ENCODE results near the gene GHITM. TPM values are rescaled to one million over a fixed set of nuclear protein-coding genes. Genes with fewer than 3 reads are reported as not detected.
A peak's percentile ranks its signal among the peaks of the same experiment; 100 is the strongest.

The GHITM gene
- total and polyA plus RNA-seq, 2 of the 13 experiments (the other 11 are each of a cell fraction or from before 2014, with no cell fraction given): 163 to 212 TPM

DNA sequence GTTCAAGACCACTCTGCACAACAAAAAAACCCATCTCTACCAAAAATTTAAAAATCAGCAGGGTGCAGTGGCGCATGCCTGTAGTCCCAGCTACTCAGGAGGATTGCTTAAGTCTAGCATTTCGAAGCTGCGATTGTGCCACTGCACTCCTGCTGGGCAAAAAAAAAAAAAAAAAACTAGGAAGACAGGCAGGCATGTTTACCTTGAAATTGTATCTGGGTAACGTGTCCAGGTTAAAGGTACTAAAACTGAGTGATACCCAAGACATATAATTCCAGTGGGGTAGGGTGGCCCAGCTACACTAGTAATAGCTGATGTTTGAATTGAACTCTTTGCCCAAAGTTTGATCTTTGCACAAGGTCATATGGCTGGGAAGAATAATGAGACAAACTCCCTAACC, 16.2 kb downstream of the GHITM start:
- no peak for TF ChIP-seq ZMYM4 (CRISPR knock-in tag; IDR thresholded peaks at IDR 0.05)
- FAIRE-seq (no peak), ATAC-seq (no peak), DNase-seq (ENCODE audit: low spot score) (no peak)
- Histone ChIP-seq H4K20me1 (ENCODE audit: insufficient read depth, low read length) (no peaks in the 10 kb centered on the region), H3K79me2 (ENCODE audit: insufficient read depth, low read length) (no peaks in the 10 kb centered on the region), H3K4me1 (ENCODE audit: insufficient read depth, low read length) (0 out of 2 replicates have a peak, but pooled peaks cover 2% of the 10 kb centered on the region), H3K9me3 (ENCODE audit: low read length) (no peaks in the 10 kb centered on the region), H3K4me2 (ENCODE audit: low read depth, low read length) (no peak overlapping the region), H3K4me3 (replicated peaks in 1 of 3; ENCODE audit: insufficient read depth in 1 of 3, low read depth in 2 of 3, low read length in 3 of 3) (no peak overlapping the region), H3K27ac (ENCODE audit: extremely low read length, insufficient read depth, low read length) (no peak overlapping the region), H3K9ac (ENCODE audit: insufficient read depth, low read depth, low read length) (no peak overlapping the region), H2AFZ (ENCODE audit: low read length) (no peak overlapping the region), H3K36me3 (replicated peaks in 1 of 2; ENCODE audit: control insufficient read depth in 1 of 2, insufficient read depth in 2 of 2, low read length in 2 of 2) (peaks cover 6 to 23% of the 10 kb centered on the region in 2 experiments; a peak in 4 of 5 replicates), H3K27me3 (ENCODE audit: control insufficient read depth in 1 of 2, insufficient read depth in 2 of 2, low read length in 2 of 2) (no peaks in the 10 kb centered on the region)
- 96% methylated on average over 4 of the region's 4 CpGs for WGBS (ENCODE audit: low lambda C conversion rate)
- intact Hi-C loops (cut with micrococcal nuclease; ENCODE audit: unreplicated experiment): no loop called here
- ChIA-PET CTCF (ENCODE audit: low intra/inter-chr PET ratio, low total read pairs) (no interaction called here), POLR2A (interaction anchor here (0.9 kb wide), 1 partner anchor 16 kb away, joined by 3 read pairs; the partner anchor contains the start of gene GHITM)
- BruUV-seq (replicated peaks): TSS peak; percentile 10
- in situ Hi-C loops (cut with HindIII; ENCODE audit: extremely low pct_ligation_motif_present, low pct_unique_long_range_greater_than_20kb): no loop called here

DNA sequence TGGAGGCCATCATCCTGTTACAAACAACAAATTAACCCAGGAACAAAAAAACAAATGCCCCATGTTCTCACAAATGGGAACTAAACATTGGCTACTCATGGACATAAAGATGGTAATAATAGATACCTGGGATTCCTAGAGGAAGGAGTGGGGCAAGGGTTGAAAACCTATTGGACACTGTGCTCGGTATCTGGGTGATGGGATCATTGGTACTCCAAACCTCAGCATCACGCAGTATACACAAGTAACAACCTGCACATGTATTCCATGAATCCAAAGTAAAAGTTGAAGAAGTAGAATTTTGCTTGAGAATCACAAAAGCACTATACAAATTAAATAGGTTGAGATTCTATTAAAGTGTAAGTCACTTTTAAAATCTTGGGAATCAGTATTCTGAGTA, 16.7 kb downstream of the GHITM start:
- H3K36me3 ChIP-seq (replicated peaks in 1 of 2; ENCODE audit: control insufficient read depth in 1 of 2, insufficient read depth in 2 of 2, low read length in 2 of 2): peaks cover 4 to 18% of the 10 kb centered on the region in 2 experiments; a peak in 3 of 5 replicates
- H3K79me2 ChIP-seq (ENCODE audit: insufficient read depth, low read length): no peaks in the 10 kb centered on the region
- H3K9me3 ChIP-seq (ENCODE audit: low read length): no peaks in the 10 kb centered on the region
- H2AFZ ChIP-seq (ENCODE audit: low read length): no peak overlapping the region
- TF ChIP-seq RFXANK (CRISPR knock-in tag; IDR thresholded peaks at IDR 0.05): no peak
- no peak for TF ChIP-seq CAMTA2 (CRISPR knock-in tag; IDR thresholded peaks at IDR 0.05; ENCODE audit: borderline replicate concordance)
- no peak for TF ChIP-seq ZNF546 (CRISPR knock-in tag; conservative IDR thresholded peaks at IDR 0.05)
- TF ChIP-seq HNF4G (IDR thresholded peaks at IDR 0.05; ENCODE audit: borderline replicate concordance, low read depth, low read length): no peak
- TF ChIP-seq HNF4G (CRISPR knock-in tag; IDR thresholded peaks at IDR 0.05; ENCODE audit: borderline replicate concordance, low read depth): no peak
- TF ChIP-seq KDM5B (CRISPR knock-in tag; IDR thresholded peaks at IDR 0.05; ENCODE audit: borderline replicate concordance): no peak
- TF ChIP-seq ZNF354B (CRISPR knock-in tag; IDR thresholded peaks at IDR 0.05): no peak
- TF ChIP-seq ZNF234 (CRISPR knock-in tag; conservative IDR thresholded peaks at IDR 0.05): no peak
- TF ChIP-seq ZFY (CRISPR knock-in tag; IDR thresholded peaks at IDR 0.05): no peak
- TF ChIP-seq, protein P1, sequence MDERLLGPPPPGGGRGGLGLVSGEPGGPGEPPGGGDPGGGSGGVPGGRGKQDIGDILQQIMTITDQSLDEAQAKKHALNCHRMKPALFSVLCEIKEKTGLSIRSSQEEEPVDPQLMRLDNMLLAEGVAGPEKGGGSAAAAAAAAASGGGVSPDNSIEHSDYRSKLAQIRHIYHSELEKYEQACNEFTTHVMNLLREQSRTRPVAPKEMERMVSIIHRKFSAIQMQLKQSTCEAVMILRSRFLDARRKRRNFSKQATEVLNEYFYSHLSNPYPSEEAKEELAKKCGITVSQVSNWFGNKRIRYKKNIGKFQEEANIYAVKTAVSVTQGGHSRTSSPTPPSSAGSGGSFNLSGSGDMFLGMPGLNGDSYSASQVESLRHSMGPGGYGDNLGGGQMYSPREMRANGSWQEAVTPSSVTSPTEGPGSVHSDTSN (CRISPR knock-in tag; IDR thresholded peaks at IDR 0.05): no peak
- no peak for TF ChIP-seq BHLHE40 (IDR thresholded peaks at IDR 0.05; ENCODE audit: low read length)
- no peak for TF ChIP-seq HNF4A (CRISPR knock-in tag; IDR thresholded peaks at IDR 0.05)
- TF ChIP-seq, protein P2, sequence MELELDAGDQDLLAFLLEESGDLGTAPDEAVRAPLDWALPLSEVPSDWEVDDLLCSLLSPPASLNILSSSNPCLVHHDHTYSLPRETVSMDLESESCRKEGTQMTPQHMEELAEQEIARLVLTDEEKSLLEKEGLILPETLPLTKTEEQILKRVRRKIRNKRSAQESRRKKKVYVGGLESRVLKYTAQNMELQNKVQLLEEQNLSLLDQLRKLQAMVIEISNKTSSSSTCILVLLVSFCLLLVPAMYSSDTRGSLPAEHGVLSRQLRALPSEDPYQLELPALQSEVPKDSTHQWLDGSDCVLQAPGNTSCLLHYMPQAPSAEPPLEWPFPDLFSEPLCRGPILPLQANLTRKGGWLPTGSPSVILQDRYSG (CRISPR knock-in tag; IDR thresholded peaks at IDR 0.05): no peak
- CTCF ChIA-PET (ENCODE audit: low intra/inter-chr PET ratio, low total read pairs): no interaction called here
- H3K27ac ChIP-seq (ENCODE audit: extremely low read length, insufficient read depth, low read length): no peak overlapping the region
- H3K4me2 ChIP-seq (ENCODE audit: low read depth, low read length): no peak overlapping the region
- in situ Hi-C loops (cut with HindIII; ENCODE audit: extremely low pct_ligation_motif_present, low pct_unique_long_range_greater_than_20kb): no loop called here
- H4K20me1 ChIP-seq (ENCODE audit: insufficient read depth, low read length): no peaks in the 10 kb centered on the region
- H3K4me3 ChIP-seq (replicated peaks in 1 of 3; ENCODE audit: insufficient read depth in 1 of 3, low read depth in 2 of 3, low read length in 3 of 3): no peak overlapping the region
- no peak overlapping the region for H3K9ac ChIP-seq (ENCODE audit: insufficient read depth, low read depth, low read length)
- DNase-seq (ENCODE audit: low spot score) (no peak), FAIRE-seq (no peak), ATAC-seq (no peak)
- no TSS peak for BruUV-seq (replicated peaks)
- intact Hi-C loops (cut with micrococcal nuclease; ENCODE audit: unreplicated experiment): loop anchor here (1.0 kb wide), 1 partner anchor 8 kb away; no protein-coding TSS in a partner anchor
- 97% methylated on average over 2 of the region's 2 CpGs for WGBS (ENCODE audit: low lambda C conversion rate)
- POLR2A ChIA-PET: interaction anchor here (0.9 kb wide), 1 partner anchor 17 kb away, joined by 3 read pairs; the partner anchor contains the start of gene GHITM
- H3K4me1 ChIP-seq (ENCODE audit: insufficient read depth, low read length): 0 out of 2 replicates have a peak, but pooled peaks cover 7% of the 10 kb centered on the region
- H3K27me3 ChIP-seq (ENCODE audit: control insufficient read depth in 1 of 2, insufficient read depth in 2 of 2, low read length in 2 of 2): no peaks in the 10 kb centered on the region

Data from HepG2 (cell line).